C1 segment of cervical spinal cord (tissue), 14 donors: ENCODE results near the gene RFNG.
A peak's percentile ranks its signal among the peaks of the same experiment; 100 is the strongest.

Experiments used
- DNase-seq, 14 donors: peaks; one replicate each; lab custom pipeline; 2025; lab: John Stamatoyannopoulos, UW

RFNG gene

DNA sequence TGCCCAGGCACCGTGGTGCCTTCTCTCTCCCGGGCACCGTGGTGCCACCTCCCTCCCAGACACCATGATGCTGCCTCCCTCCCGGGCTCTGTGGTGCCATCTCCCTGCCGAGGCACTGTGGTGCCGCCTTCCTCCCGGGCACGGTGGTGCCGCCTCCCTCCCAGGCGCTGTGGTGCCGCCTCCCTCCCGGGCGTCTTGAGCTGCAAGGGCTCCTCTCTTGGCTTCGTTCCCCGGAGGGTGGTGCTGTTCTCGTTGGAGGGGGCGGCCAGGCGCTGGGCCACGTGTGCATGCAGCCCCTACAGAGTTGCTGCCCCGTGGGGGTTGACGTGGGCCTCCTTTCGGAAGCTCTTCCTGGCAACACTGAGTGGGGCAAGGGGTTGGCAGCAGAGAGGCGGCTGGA is 37.2 kb downstream of the RFNG start:
- peak in 1 of 14 donors; percentile 16 for DNase-seq

GRCh38 chr17:82013772-82014321 is 37.8 kb downstream of the RFNG start:
- DNase-seq: no peak

DNA sequence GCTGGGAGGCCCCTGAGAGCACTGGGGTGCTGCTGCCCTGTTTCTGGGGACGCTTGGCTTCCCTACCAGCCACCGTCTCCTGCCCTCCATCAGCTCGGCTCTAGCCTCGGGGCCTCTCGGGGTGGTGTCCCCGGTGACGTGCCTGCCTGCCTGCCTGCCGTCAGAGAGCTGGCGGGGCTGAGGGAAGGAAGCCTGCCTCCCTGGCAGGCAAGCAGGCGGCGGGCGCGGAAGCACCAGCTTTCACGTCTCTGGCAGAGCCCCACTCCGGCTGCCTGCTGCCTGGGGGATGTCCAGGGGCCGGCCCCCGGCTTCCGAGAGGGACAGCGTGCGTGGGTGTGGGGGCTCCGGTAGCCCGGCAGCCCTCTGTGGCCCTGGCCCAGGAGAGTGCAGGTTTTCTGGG is 38.3 kb downstream of the RFNG start:
- DNase-seq: peak in 7 of 14 donors; percentile 6 to 65 (median 28)

DNA sequence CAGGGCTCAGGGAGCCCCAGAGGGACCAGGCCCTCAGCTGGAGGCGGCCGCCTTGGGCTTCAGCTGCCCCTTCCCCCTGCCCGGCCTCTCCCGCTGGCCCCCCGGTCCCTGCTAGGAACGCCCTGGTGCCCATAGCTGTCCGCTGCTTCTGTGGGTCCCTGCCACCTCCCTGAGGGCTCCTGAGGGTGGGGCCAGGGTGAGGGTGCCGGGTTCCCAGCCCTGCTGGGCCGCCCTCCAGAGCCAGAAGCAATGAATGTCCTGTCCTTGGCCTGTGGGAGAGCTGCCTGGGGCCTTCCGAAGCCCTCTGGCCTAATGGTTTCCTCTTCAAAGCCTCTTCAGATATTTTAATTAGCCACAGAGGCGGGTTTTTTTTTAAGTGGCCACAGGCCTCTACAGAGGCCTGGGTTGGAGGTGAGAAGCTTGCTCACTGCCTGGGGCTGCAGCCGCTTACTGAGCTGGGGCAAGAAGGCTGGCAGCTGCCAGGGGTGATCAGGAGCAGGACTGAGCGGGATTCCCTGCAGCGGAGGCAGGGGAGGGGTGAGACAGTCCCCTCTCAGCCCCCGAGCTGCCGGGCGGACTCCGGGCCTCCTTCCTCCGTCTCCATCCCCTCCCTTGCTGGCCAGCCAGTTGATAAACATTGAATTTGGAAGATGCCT is 38.8 kb downstream of the RFNG start:
- peak in 1 of 14 donors; percentile 36 for DNase-seq

GRCh38 chr17:82012261-82012639 is 39.4 kb downstream of the RFNG start:
- no peak for DNase-seq

DNA sequence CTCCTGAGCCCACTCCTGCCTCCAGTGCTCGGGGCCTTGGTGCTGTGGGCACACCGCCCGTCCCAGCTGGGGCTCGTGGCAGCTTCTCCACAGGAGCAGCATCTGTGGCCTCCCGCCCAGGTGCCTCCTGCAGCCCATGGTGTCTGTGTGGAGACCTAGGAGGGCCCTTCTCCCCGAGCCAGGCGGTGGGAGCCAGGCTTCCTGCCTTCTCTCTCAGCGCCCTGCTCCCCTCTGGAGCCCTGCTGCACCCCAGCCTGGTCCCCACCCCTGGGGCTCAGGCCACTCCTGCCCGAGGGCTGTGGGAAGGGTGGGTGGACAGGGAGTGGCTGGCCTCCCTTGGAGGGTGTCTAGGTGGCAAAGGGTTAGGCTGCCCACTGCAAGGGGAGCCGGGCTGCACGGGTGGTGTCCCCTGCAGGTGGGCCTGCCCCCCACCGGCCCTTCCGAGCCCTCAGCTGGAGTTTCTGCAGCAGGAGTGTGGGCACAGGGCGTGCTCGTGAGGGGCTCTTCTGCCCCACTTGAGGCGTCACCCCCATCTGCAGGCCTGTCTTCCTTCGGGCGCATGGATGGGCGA is 39.9 kb downstream of the RFNG start:
- DNase-seq: no peak

GRCh38 chr17:82010575-82011525 is 40.8 kb downstream of the RFNG start:
- no peak for DNase-seq

DNA sequence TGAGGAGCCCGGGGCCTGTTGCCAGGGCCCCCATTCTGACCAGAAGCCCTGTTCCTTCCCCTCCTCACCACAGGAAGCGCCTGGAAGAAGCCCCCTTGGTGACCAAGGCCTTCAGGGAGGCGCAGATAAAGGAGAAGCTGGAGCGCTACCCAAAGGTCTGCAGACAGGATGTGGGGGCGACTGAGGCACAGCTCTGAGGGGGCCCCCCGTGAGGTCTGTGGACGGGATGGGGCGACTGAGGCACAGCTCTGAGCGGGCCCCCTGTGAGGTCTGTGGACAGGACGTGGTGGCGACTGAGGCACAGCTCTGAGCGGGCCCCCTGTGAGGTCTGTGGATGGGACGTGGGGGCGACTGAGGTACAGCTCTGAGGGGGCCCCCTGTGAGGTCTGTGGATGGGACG is 42.2 kb downstream of the RFNG start:
- no peak for DNase-seq

- DNase-seq: peak in 2 of 14 donors; percentile 28 to 35
These were observed 42.6 kb downstream of the RFNG start for GRCh38 chr17:82008941-82009405.

GRCh38 chr17:82008258-82008940 is 43.2 kb downstream of the RFNG start:
- no peak for DNase-seq

DNA sequence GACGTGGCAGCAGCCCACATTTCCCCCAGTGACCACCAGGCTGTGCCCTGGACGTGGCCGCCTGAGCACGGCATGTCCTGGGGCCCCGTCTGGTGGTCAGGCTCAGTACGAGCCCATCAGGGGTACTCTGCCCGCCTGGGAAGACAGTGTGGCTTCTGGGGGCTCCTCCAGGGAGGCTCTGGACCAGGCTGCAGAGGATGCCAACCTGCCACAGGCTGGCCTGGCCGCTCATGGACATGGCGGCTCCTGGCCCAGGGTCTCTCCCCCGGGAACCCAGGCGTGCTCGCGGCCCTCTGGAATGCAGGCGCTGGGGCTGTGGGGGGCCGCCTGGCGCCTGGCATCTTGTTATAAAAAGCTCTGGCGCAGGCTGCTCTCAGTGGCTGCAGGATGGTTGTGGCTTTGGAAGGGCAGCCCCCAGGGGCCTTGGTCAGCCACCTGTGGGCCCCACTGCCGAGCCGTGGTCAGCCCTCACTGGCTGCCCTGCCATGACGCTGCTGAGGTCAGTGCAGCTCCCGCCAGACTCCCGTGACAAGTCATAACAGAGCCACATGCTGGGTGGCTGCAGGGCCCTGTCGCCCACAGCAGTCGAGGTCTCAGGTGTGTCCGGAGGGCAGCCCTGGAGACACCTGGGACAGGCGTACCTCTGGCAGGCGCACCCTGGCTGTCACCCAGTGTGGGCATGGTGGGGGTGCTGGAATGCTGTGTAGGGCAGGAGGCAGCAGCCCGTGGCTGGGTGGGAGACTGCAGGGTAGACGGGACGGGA is 43.9 kb downstream of the RFNG start:
- peak in 2 of 14 donors; percentile 34 to 55 for DNase-seq

GRCh38 chr17:82007228-82007494 is 44.5 kb downstream of the RFNG start:
- no peak for DNase-seq

GRCh38 chr17:82006468-82007227 is 45.0 kb downstream of the RFNG start:
- DNase-seq: peak in 9 of 14 donors; percentile 5 to 90 (median 32)

DNA sequence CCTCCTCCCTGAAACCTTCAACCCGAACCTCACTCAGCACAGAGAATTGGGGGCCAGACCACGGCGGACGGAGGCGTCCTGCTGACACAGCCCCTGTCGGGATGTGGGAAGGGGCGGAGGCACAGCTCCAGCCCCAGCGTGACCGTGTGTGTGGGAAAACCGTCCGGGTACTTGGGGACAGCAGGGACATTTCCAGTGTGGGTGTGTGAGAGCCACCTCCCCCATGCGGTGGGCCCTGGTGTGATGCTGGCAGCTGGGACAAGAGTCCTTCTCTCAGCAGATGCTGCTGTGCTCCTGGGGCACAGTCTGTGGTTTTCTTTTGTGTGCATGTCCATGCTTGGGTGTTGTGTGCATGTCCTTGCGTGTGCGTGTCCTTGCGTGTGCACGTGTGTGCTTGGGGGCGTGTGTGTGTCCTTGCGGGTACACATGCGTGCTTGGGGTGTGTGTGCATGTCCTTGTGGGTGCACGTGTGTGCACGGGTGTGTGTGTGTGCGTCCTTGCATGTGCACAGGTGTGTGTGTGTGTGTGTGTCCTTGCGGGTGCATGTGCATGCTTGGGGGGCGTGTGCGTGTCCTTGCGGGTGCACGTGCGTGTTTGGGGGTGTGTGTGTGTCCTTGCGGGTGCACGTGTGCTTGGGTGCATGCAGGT is 45.8 kb downstream of the RFNG start:
- peak in 1 of 14 donors; percentile 20 for DNase-seq

- no peak for DNase-seq
These were observed 46.8 kb downstream of the RFNG start for GRCh38 chr17:82004517-82005455.

DNA sequence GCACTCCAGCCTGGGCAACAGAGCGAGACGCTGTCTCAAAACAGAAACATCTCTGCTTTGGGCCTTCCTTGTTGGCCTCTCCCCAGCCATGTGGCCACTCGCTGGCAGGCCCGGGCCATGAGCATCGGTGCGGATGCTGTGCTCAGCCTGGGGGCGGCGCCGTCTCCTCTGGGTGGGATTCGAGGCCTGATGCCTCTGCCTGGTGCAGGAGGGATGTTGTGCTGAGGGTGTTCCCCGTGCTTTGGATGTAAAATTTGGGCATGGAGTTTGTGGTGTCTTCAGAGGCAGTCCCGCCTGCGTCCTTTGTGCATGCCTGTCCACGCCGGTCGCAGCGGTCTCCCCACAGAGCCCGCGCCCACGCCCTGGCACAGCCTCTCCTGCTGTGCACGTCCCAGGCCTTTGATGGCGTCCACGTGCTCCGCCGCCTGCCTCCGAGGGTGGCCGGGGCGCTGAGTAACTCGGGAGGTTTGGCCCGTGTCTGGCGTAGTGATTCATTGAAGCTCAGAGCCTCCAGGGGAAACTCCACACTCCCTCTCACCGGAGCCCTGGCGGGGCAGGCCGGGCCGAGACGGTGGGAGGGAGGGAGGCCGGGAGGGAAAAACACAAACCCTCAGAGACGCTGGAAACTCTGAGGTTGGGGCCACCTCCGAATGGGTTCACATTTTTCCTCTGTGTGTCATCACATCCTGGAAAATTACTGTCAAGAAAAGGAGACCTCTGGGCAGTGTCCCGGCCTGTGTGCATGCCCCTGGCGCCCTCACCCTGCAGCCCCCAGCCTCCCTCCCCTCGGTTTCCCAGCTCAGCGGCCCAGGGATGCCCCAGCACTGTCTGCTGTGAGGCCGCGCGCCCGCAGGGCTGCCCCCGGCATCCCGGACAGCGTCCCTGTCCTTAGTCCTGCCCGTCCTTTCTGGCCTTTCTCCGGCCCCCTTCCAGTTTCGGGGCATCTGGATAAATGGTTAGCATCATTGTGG is 47.9 kb downstream of the RFNG start:
- DNase-seq: peak in 1 of 14 donors; percentile 52

DNA sequence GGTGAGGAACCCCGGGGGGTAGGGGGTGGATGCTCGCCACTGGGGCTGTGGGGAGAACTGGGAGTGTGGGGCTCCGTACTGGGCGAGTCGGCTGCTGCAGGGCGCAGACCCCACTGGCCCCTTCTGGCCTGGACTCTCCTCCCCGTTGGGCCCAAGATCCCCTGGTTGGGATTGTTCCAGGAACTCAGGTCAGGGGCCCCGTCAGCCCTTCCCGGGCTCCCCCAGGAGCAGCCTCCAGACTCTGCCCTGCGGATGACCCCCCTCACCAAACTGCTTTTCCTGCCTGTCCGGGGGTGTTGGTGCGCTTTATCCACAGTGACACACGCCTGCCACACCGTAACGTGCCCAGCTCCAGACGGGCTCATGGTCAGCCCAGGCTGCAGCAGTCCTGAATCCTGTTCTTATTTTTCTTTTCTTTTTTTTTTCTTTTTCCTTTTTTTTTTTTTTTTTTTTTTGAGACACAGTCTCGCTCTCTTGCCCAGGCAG is 50.0 kb downstream of the RFNG start:
- DNase-seq: no peak
